Caco-2 (cell line): ENCODE measurements around the gene SEC11C. TPM values are rescaled to one million over a fixed set of nuclear protein-coding genes. Genes with fewer than 3 reads are reported as not detected.

ENCODE experiments used
- BruUV-seq: library from RNA; stranded (reverse); fragments of 400-500 nt; replicated peaks from 2 replicates; lab custom pipeline; 2021; lab: Mats Ljungman, UMichigan
- CTCF ChIA-PET: fragments of 300-600 bp; sonication (Branson Sonifier 250); formaldehyde crosslinking; loops from one replicate; lab custom pipeline; 2022; ENCODE audit warnings: antibody characterized with exemption; lab: Charles Lee
- POLR2A ChIA-PET: fragments of 300-600 bp; sonication (Branson Sonifier 250); formaldehyde crosslinking; loops from one replicate; lab custom pipeline; 2022; ENCODE audit warnings: antibody characterized with exemption; lab: Charles Lee
- DNase-seq, 2 experiments: peaks; one replicate each; pipeline versions ENCODE4 v3.0.0 to v3.0.0-alpha.2; 2020 to 2022
- H3K27me3 ChIP-seq: replicated peaks from 2 replicates; pipeline ENCODE4 v1.6.0; 2011; ENCODE audit warnings: low read length; ENCODE audit not compliant: control insufficient read depth, insufficient read depth
- H3K36me3 ChIP-seq: 2 replicates; pipeline ENCODE4 v1.5.1; 2011; ENCODE audit warnings: low read length; ENCODE audit not compliant: control insufficient read depth, insufficient read depth
- H3K4me1 ChIP-seq: fragments of 250-450 bp; sonication (Bioruptor Pico); 2 replicates; pipeline ENCODE4 v1.5.1; 2020; ENCODE audit warnings: mild to moderate bottlenecking
- H3K4me3 ChIP-seq: 2 replicates; pipeline ENCODE4 v1.5.1; 2011; ENCODE audit warnings: low read depth, mild to moderate bottlenecking, control low read depth, low read length
- H3K9me3 ChIP-seq: fragments of 250-450 bp; sonication (Bioruptor Pico); 2 replicates; pipeline ENCODE4 v1.5.1; 2020; ENCODE audit warnings: mild to moderate bottlenecking, moderate library complexity
- H3K27ac Mint-ChIP-seq: one replicate; pipeline ENCODE4 v1.8.0; 2022; ENCODE audit warnings: mixed read lengths; ENCODE audit not compliant: unreplicated experiment
- H3K27me3 Mint-ChIP-seq: one replicate; pipeline ENCODE4 v1.8.0; 2022; ENCODE audit warnings: mixed read lengths; ENCODE audit not compliant: insufficient read depth, unreplicated experiment
- H3K36me3 Mint-ChIP-seq: one replicate; pipeline ENCODE4 v1.8.0; 2022; ENCODE audit warnings: mild to moderate bottlenecking, mixed read lengths; ENCODE audit not compliant: insufficient read depth, unreplicated experiment
- H3K4me1 Mint-ChIP-seq: one replicate; pipeline ENCODE4 v1.8.0; 2022; ENCODE audit warnings: low read depth, mixed read lengths; ENCODE audit not compliant: unreplicated experiment
- H3K4me3 Mint-ChIP-seq: one replicate; pipeline ENCODE4 v1.8.0; 2022; ENCODE audit warnings: mild to moderate bottlenecking, moderate library complexity, mixed read lengths; ENCODE audit not compliant: unreplicated experiment
- H3K9me3 Mint-ChIP-seq: one replicate; pipeline ENCODE4 v1.8.0; 2022; ENCODE audit warnings: mixed read lengths; ENCODE audit not compliant: unreplicated experiment
- intact Hi-C: fragments of 100-400 bp; cut with micrococcal nuclease; formaldehyde crosslinking; loops from one replicate; pipeline ENCODE4 v1.10.0; 2022; ENCODE audit not compliant: unreplicated experiment
- total RNA-seq: library from RNA; stranded (reverse); gene quantifications from 2 replicates; pipeline ENCODE4 v1.2.3, GENCODE V29; 2022
- TF ChIP-seq, protein P1 (sequence below), 2 experiments: fragments of 200-600 bp in 1 of 2; IDR thresholded peaks; 1 replicate in 1 of 2; 2 replicates in 1 of 2; pipeline versions ENCODE4 v1.5.1 to v1.8.0; 2011 to 2022; ENCODE audit warnings: antibody characterized with exemption in 1 of 2, control low read depth in 1 of 2, inconsistent platforms in 1 of 2, low read depth in 1 of 2, low read length in 1 of 2, mild to moderate bottlenecking in 1 of 2, moderate library complexity in 1 of 2; ENCODE audit not compliant: insufficient read depth in 1 of 2, severe bottlenecking in 1 of 2, unreplicated experiment in 1 of 2

SEC11C gene
- total RNA-seq, 1 experiment from 2014 or later = 36.1 TPM

GRCh38 chr18:59159265-59159664, 19.6 kb downstream of the SEC11C start:
- Mint-ChIP-seq H3K4me3 (no peak overlapping the region), H3K36me3 (no peaks in the 10 kb centered on the region), H3K9me3 (no peaks in the 10 kb centered on the region), H3K4me1 (no peaks in the 10 kb centered on the region), H3K27ac (no peak overlapping the region), H3K27me3 (no peaks in the 10 kb centered on the region)
- intact Hi-C loops = no loop called here
- no peaks in the 10 kb centered on the region for H3K4me1 ChIP-seq
- POLR2A ChIA-PET = no interaction called here
- DNase-seq = no peak
- H3K4me3 ChIP-seq = no peak overlapping the region
- BruUV-seq = no TSS peak
- TF ChIP-seq, protein P1, sequence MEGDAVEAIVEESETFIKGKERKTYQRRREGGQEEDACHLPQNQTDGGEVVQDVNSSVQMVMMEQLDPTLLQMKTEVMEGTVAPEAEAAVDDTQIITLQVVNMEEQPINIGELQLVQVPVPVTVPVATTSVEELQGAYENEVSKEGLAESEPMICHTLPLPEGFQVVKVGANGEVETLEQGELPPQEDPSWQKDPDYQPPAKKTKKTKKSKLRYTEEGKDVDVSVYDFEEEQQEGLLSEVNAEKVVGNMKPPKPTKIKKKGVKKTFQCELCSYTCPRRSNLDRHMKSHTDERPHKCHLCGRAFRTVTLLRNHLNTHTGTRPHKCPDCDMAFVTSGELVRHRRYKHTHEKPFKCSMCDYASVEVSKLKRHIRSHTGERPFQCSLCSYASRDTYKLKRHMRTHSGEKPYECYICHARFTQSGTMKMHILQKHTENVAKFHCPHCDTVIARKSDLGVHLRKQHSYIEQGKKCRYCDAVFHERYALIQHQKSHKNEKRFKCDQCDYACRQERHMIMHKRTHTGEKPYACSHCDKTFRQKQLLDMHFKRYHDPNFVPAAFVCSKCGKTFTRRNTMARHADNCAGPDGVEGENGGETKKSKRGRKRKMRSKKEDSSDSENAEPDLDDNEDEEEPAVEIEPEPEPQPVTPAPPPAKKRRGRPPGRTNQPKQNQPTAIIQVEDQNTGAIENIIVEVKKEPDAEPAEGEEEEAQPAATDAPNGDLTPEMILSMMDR (IDR thresholded peaks at IDR 0.05; ENCODE audit: insufficient read depth in 1 of 2, low read depth in 1 of 2, low read length in 1 of 2, severe bottlenecking in 1 of 2, unreplicated experiment in 1 of 2) = no peak
- no peaks in the 10 kb centered on the region for H3K9me3 ChIP-seq
- no peaks in the 10 kb centered on the region for H3K27me3 ChIP-seq
- no peaks in the 10 kb centered on the region for H3K36me3 ChIP-seq
- CTCF ChIA-PET = no interaction called here

DNA sequence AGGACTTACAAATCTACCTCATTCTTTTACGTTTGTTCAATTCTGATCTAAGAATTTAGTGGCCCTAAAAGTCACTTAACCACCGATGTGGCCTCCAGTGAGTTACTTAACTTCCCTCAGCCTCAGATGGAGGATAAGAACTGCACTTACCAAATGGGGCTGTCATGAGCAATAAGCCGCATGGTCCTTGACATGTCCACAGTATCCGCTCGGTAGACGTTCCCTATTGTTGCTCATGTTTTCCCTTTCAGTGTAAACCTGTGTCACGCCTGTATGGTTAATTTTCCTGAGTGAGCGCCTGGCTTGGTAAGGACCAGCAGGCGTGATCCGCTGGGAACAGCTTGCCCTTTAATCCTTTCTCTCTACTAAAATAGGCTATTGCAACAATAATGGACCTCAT, 20.3 kb downstream of the SEC11C start:
- H3K4me3 Mint-ChIP-seq = no peak overlapping the region
- DNase-seq = no peak
- H3K9me3 Mint-ChIP-seq = no peaks in the 10 kb centered on the region
- POLR2A ChIA-PET = no interaction called here
- H3K9me3 ChIP-seq = no peaks in the 10 kb centered on the region
- no peaks in the 10 kb centered on the region for H3K36me3 ChIP-seq
- TF ChIP-seq, protein P1 (IDR thresholded peaks at IDR 0.05; ENCODE audit: insufficient read depth in 1 of 2, low read depth in 1 of 2, low read length in 1 of 2, severe bottlenecking in 1 of 2, unreplicated experiment in 1 of 2) = no peak
- no peak overlapping the region for H3K4me3 ChIP-seq
- CTCF ChIA-PET = no interaction called here
- H3K4me1 ChIP-seq = no peaks in the 10 kb centered on the region
- no peaks in the 10 kb centered on the region for H3K36me3 Mint-ChIP-seq
- H3K4me1 Mint-ChIP-seq = no peaks in the 10 kb centered on the region
- BruUV-seq = no TSS peak
- intact Hi-C loops = no loop called here
- H3K27me3 Mint-ChIP-seq = peaks cover 3% of the 10 kb centered on the region
- no peak overlapping the region for H3K27ac Mint-ChIP-seq
- H3K27me3 ChIP-seq = no peaks in the 10 kb centered on the region

DNA sequence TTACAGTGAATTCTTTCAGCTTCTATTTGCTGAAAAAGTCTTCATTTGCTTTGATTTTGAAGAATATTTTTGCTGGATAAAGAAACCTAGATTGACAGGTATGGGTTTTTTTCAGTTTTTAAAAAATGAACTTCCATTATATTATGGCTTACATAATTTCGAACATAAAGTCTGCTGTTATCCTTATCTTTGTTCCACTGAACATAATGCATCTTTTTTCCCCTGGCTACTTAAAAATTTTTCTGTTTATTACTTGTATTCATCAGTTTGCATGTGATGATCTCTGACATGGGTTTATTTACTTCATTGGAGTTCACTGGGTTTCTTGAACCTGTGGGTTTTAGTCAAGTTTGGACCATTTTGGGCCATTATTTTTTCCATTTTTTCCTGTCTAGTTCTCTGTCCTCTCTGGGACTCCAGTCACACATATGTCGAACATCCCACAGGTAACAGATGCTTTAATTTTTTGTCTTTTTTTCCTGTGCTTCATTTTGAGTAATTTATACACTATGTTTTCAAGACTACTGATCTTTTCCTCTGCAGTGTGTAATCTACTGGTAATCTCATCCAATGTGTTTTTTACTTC, 33.1 kb downstream of the SEC11C start:
- Mint-ChIP-seq H3K27me3 (peaks cover 3% of the 10 kb centered on the region), H3K9me3 (peaks cover 10% of the 10 kb centered on the region), H3K36me3 (no peaks in the 10 kb centered on the region), H3K4me3 (no peak overlapping the region), H3K27ac (no peak overlapping the region), H3K4me1 (no peaks in the 10 kb centered on the region)
- no TSS peak for BruUV-seq
- H3K9me3 ChIP-seq = no peaks in the 10 kb centered on the region
- no peak for DNase-seq
- TF ChIP-seq, protein P1 (IDR thresholded peaks at IDR 0.05; ENCODE audit: insufficient read depth in 1 of 2, low read depth in 1 of 2, low read length in 1 of 2, severe bottlenecking in 1 of 2, unreplicated experiment in 1 of 2) = no peak
- ChIA-PET CTCF (no interaction called here), POLR2A (no interaction called here)
- intact Hi-C loops = no loop called here
- no peaks in the 10 kb centered on the region for H3K27me3 ChIP-seq
- H3K4me1 ChIP-seq = no peaks in the 10 kb centered on the region
- H3K36me3 ChIP-seq = no peaks in the 10 kb centered on the region
- H3K4me3 ChIP-seq = no peak overlapping the region
